SU-DHL-6 (cell line): Measurements from ENCODE around the gene MRPS27.

Experiments used
- H2AFZ ChIP-seq: fragments of 200-600 bp; sonication (generic); 2 replicates; pipeline ENCODE4 v1.6.1; 2014; ENCODE audit warnings: low read depth, mild to moderate bottlenecking, moderate library complexity, mixed read lengths, antibody characterized with exemption, low read length; ENCODE audit not compliant: severe bottlenecking
- H3F3A ChIP-seq: fragments of 200-600 bp; shearing (Covaris generic); 2 replicates; pipeline ENCODE4 v1.6.0; 2016; ENCODE audit warnings: antibody characterized with exemption, mild to moderate bottlenecking; ENCODE audit not compliant: insufficient read depth
- H3K27ac ChIP-seq: fragments of 200-600 bp; sonication (generic); 2 replicates; pipeline ENCODE4 v1.5.1; 2016; ENCODE audit warnings: low read depth, mild to moderate bottlenecking, low read length, moderate library complexity, mixed read lengths
- H3K27me3 ChIP-seq: fragments of 200-600 bp; sonication (generic), shearing (Covaris generic); 2 replicates; pipeline ENCODE4 v1.6.0; 2014; ENCODE audit warnings: mild to moderate bottlenecking, low read length
- H3K36me3 ChIP-seq: fragments of 200-600 bp; sonication (generic); 2 replicates; pipeline ENCODE4 v1.6.1; 2014; ENCODE audit warnings: mild to moderate bottlenecking, low read length, mixed read lengths
- H3K4me2 ChIP-seq: fragments of 300-600, 200-600 bp; shearing (Covaris generic), sonication (generic); 2 replicates; pipeline ENCODE4 v1.6.0; 2014; ENCODE audit warnings: low read length, low read depth, mild to moderate bottlenecking; ENCODE audit not compliant: poor library complexity, severe bottlenecking
- H3K4me3 ChIP-seq: fragments of 200-600 bp; sonication (generic); 2 replicates; pipeline ENCODE4 v1.5.1; 2014; ENCODE audit warnings: antibody characterized with exemption, low read length, mild to moderate bottlenecking, mixed read lengths; ENCODE audit not compliant: insufficient read depth, poor library complexity, severe bottlenecking
- H3K79me2 ChIP-seq: fragments of 200-600 bp; sonication (generic); 2 replicates; pipeline ENCODE4 v1.6.1; 2014; ENCODE audit warnings: mild to moderate bottlenecking, low read length, moderate library complexity; ENCODE audit not compliant: insufficient read depth
- H3K9ac ChIP-seq: fragments of 200-600 bp; sonication (generic); 2 replicates; pipeline ENCODE4 v1.7.0; 2014; ENCODE audit warnings: mild to moderate bottlenecking, low read length
- H3K9me2 ChIP-seq: fragments of 200-600 bp; sonication (generic); replicated peaks from 2 replicates; pipeline ENCODE4 v1.6.1; 2014; ENCODE audit warnings: low read length; ENCODE audit not compliant: insufficient read depth
- H3K9me3 ChIP-seq: fragments of 200-600 bp; sonication (generic); 2 replicates; pipeline ENCODE4 v1.6.1; 2014; ENCODE audit warnings: low read length, mixed read lengths; ENCODE audit not compliant: insufficient read depth
- H4K20me1 ChIP-seq: fragments of 200-600 bp; sonication (generic); 2 replicates; pipeline ENCODE4 v1.6.1; 2014; ENCODE audit warnings: low read depth, mild to moderate bottlenecking, antibody characterized with exemption, low read length, moderate library complexity, mixed read lengths
- EZH2phosphoT487 ChIP-seq: fragments of 200-600 bp; sonication (generic), shearing (Covaris generic); conservative IDR thresholded peaks from 2 replicates; pipeline ENCODE4 v1.6.1; 2018; ENCODE audit warnings: mild to moderate bottlenecking, antibody characterized with exemption, low read length, moderate library complexity, mixed read lengths
- TF ChIP-seq, protein P1 (sequence below): fragments of 200-600 bp; sonication (generic); IDR thresholded peaks from one replicate; pipeline ENCODE4 v1.5.1; 2017; ENCODE audit warnings: antibody characterized with exemption, mild to moderate bottlenecking, low read length, moderate library complexity; ENCODE audit not compliant: insufficient read depth, poor library complexity, severe bottlenecking

MRPS27 gene

DNA sequence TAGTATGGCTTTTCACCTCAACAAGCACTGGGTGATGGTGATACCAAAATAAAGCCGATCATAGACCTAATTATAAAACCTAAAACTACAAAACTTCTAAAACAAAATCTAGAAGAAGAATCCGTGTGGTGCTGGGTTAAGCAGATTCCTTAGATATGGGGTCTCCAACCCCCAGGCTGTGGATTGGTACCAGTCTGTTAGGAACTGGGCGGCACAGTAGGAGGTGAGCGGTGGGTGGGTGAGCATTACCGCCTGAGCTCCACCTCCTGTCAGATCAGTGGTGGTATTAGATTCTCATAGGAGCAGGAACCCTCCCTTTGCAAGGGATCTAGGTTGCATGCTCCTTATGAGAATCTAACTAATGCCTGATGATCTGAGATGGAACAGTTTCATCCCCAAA lies 33.2 kb downstream of the MRPS27 start:
- TF ChIP-seq, protein P1, sequence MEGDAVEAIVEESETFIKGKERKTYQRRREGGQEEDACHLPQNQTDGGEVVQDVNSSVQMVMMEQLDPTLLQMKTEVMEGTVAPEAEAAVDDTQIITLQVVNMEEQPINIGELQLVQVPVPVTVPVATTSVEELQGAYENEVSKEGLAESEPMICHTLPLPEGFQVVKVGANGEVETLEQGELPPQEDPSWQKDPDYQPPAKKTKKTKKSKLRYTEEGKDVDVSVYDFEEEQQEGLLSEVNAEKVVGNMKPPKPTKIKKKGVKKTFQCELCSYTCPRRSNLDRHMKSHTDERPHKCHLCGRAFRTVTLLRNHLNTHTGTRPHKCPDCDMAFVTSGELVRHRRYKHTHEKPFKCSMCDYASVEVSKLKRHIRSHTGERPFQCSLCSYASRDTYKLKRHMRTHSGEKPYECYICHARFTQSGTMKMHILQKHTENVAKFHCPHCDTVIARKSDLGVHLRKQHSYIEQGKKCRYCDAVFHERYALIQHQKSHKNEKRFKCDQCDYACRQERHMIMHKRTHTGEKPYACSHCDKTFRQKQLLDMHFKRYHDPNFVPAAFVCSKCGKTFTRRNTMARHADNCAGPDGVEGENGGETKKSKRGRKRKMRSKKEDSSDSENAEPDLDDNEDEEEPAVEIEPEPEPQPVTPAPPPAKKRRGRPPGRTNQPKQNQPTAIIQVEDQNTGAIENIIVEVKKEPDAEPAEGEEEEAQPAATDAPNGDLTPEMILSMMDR = no peak
- no peak for TF ChIP-seq EZH2phosphoT487
- Histone ChIP-seq H3K4me2 (no peak overlapping the region), H3K27ac (no peak overlapping the region), H4K20me1 (no peaks in the 10 kb centered on the region), H3K4me3 (no peak overlapping the region), H3K36me3 (peaks cover 28% of the 10 kb centered on the region), H3K9me2 (no peaks in the 10 kb centered on the region), H3K79me2 (peaks cover 21% of the 10 kb centered on the region; the same call in 1 of the 2 replicates), H2AFZ (no peak overlapping the region), H3F3A (peaks cover 28% of the 10 kb centered on the region), H3K9ac (no peak overlapping the region), H3K27me3 (no peaks in the 10 kb centered on the region), H3K9me3 (no peaks in the 10 kb centered on the region)

- Histone ChIP-seq H3K79me2 (peaks cover 27% of the 10 kb centered on the region; the same call in 1 of the 2 replicates), H4K20me1 (no peaks in the 10 kb centered on the region), H3K36me3 (peaks cover 28% of the 10 kb centered on the region), H3K27me3 (no peaks in the 10 kb centered on the region), H3K9me2 (no peaks in the 10 kb centered on the region), H3K27ac (peak overlapping the region; percentile 30), H2AFZ (no peak overlapping the region), H3K9me3 (no peaks in the 10 kb centered on the region), H3K4me3 (no peak overlapping the region), H3F3A (peaks cover 21% of the 10 kb centered on the region), H3K4me2 (no peak overlapping the region), H3K9ac (no peak overlapping the region)
- TF ChIP-seq, protein P1 = no peak
- TF ChIP-seq EZH2phosphoT487 = no peak
Measured at GRCh38 chr5:72285424-72285821, 34.6 kb downstream of the MRPS27 start.

GRCh38 chr5:72284559-72285423 lies 35.2 kb downstream of the MRPS27 start:
- no peaks in the 10 kb centered on the region for H4K20me1 ChIP-seq
- peaks cover 24% of the 10 kb centered on the region; the same call in 1 of the 2 replicates for H3K79me2 ChIP-seq
- H3K4me2 ChIP-seq = no peak overlapping the region
- H3K27ac ChIP-seq = peak overlapping the region; percentile 30
- H3K9ac ChIP-seq = no peak overlapping the region
- TF ChIP-seq, protein P1 = no peak
- no peak for TF ChIP-seq EZH2phosphoT487
- peaks cover 29% of the 10 kb centered on the region for H3K36me3 ChIP-seq
- H3K9me3 ChIP-seq = no peaks in the 10 kb centered on the region
- H2AFZ ChIP-seq = no peak overlapping the region
- H3K4me3 ChIP-seq = no peak overlapping the region
- peaks cover 18% of the 10 kb centered on the region; the same call in 1 of the 2 replicates for H3F3A ChIP-seq
- no peaks in the 10 kb centered on the region for H3K9me2 ChIP-seq
- no peaks in the 10 kb centered on the region for H3K27me3 ChIP-seq
